ENCODE measurements around the gene HIBCH. TPM values are rescaled to one million over a fixed set of nuclear protein-coding genes. Genes with fewer than 3 reads are reported as not detected.
"Not testable (repeated sequence)": the region's sequence is repeated elsewhere in the genome, so short reads cannot be mapped to it uniquely, and the experiment has no call there.

Gene HIBCH
- total and polyA plus RNA-seq, 2 experiments from 2014 or later, result 25.7 to 42.3 TPM

DNA sequence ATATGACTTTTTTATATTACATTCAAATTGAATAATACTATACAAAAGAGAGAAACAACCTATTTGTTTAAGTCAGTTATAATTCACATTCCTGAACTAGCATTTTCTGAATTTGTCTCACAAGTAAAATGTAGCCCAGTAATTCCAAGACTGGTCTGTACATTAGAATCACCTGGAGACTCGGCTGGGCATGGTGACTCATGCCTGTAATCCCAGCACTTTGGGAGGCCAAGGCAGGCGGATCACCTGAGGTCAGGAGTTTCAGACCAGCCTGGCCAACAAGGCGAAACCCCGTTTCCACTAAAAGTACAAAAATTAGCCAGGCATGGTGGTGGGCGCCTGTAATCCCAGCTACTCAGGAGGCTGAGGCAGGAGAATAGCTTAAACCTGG lies 7.0 kb downstream of the HIBCH start:
- Histone ChIP-seq H3K79me2 (replicated peaks; ENCODE audit: insufficient read depth) (peaks cover 46% of the 10 kb centered on the region), H3K36me3 (ENCODE audit: insufficient read depth) (peaks cover 16% of the 10 kb centered on the region; the same call in 1 of the 2 replicates)
- not testable (repeated sequence) for H3F3A ChIP-seq (replicated peaks; ENCODE audit: low read depth); H3K4me3 ChIP-seq; H3K27ac ChIP-seq (ENCODE audit: low read depth); H3K4me1 Mint-ChIP-seq; H3K27ac Mint-ChIP-seq; H3K9me2 ChIP-seq (ENCODE audit: insufficient read depth); H4K20me1 ChIP-seq (replicated peaks; ENCODE audit: insufficient read depth); ATAC-seq; H3K4me1 ChIP-seq (ENCODE audit: insufficient read depth); H3K9me3 Mint-ChIP-seq; H3K27me3 Mint-ChIP-seq (ENCODE audit: insufficient read depth, low read depth, poor library complexity); H3K27me3 ChIP-seq (ENCODE audit: insufficient read depth); H3K36me3 Mint-ChIP-seq (ENCODE audit: low read depth); H3K4me2 ChIP-seq; DNase-seq (ENCODE audit: low spot score); H2AFZ ChIP-seq; H3K4me3 Mint-ChIP-seq

DNA sequence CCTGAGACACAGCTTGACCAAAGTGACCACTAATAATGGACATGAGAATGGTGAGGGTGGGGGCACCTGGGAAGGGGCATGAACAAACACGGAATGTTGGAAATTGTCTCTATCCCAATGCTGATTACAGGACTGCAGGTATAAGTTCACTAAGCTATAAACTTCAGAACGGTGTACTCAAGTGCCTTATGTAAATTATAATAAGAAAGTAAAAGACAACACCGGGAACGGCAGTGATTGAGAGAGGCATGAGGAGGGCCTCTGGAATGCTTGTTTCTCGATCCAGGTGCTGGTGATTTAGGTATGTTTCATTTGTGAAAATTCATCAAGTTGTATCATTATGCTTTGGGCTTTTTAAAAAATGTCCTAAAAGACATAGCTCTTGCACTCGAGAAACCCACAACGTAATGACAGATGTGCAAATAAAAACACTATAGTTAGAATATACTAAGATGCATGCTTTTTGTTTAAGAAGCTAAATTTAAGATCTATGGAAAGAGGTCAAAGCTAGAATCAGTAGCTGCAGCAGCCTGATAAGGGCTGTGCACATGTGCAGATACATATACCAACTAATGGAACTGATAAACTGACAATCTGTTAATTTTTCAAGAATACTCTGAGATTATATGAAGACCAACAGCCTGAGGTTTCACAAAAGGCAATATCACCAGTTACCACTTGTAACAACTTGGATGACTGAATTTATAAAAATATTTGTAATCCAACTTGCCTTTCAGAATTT lies 7.6 kb downstream of the HIBCH start:
- Mint-ChIP-seq H3K9me3 (no peaks in the 10 kb centered on the region), H3K36me3 (ENCODE audit: low read depth) (peaks cover 7% of the 10 kb centered on the region), H3K4me1 (peaks cover under 1% of the 10 kb centered on the region; the same call in 1 of the 3 replicates), H3K27me3 (ENCODE audit: insufficient read depth, low read depth, poor library complexity) (peaks cover 2% of the 10 kb centered on the region), H3K4me3 (no peak overlapping the region), H3K27ac (no peak overlapping the region)
- H4K20me1 ChIP-seq (replicated peaks; ENCODE audit: insufficient read depth), result peaks cover 2% of the 10 kb centered on the region; the same call in 1 of the 2 replicates
- H3K4me1 ChIP-seq (ENCODE audit: insufficient read depth), result no peaks in the 10 kb centered on the region
- H3K9me2 ChIP-seq (ENCODE audit: insufficient read depth), result no peaks in the 10 kb centered on the region
- peaks cover 16% of the 10 kb centered on the region; the same call in 1 of the 2 replicates for H3K36me3 ChIP-seq (ENCODE audit: insufficient read depth)
- no peak overlapping the region for H2AFZ ChIP-seq
- no peak for DNase-seq (ENCODE audit: low spot score)
- H3K4me2 ChIP-seq, result no peak overlapping the region
- H3F3A ChIP-seq (replicated peaks; ENCODE audit: low read depth), result no peaks in the 10 kb centered on the region
- H3K27me3 ChIP-seq (ENCODE audit: insufficient read depth), result no peaks in the 10 kb centered on the region
- H3K4me3 ChIP-seq, result no peak overlapping the region
- peaks cover 46% of the 10 kb centered on the region for H3K79me2 ChIP-seq (replicated peaks; ENCODE audit: insufficient read depth)
- H3K27ac ChIP-seq (ENCODE audit: low read depth), result no peak overlapping the region
- no peak for ATAC-seq
- TF ChIP-seq, protein P1, sequence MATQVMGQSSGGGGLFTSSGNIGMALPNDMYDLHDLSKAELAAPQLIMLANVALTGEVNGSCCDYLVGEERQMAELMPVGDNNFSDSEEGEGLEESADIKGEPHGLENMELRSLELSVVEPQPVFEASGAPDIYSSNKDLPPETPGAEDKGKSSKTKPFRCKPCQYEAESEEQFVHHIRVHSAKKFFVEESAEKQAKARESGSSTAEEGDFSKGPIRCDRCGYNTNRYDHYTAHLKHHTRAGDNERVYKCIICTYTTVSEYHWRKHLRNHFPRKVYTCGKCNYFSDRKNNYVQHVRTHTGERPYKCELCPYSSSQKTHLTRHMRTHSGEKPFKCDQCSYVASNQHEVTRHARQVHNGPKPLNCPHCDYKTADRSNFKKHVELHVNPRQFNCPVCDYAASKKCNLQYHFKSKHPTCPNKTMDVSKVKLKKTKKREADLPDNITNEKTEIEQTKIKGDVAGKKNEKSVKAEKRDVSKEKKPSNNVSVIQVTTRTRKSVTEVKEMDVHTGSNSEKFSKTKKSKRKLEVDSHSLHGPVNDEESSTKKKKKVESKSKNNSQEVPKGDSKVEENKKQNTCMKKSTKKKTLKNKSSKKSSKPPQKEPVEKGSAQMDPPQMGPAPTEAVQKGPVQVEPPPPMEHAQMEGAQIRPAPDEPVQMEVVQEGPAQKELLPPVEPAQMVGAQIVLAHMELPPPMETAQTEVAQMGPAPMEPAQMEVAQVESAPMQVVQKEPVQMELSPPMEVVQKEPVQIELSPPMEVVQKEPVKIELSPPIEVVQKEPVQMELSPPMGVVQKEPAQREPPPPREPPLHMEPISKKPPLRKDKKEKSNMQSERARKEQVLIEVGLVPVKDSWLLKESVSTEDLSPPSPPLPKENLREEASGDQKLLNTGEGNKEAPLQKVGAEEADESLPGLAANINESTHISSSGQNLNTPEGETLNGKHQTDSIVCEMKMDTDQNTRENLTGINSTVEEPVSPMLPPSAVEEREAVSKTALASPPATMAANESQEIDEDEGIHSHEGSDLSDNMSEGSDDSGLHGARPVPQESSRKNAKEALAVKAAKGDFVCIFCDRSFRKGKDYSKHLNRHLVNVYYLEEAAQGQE (IDR thresholded peaks at IDR 0.05; ENCODE audit: unreplicated experiment), result no peak
- no peak for TF ChIP-seq EZH2 (IDR thresholded peaks at IDR 0.05; ENCODE audit: low read depth, unreplicated experiment)
- no peak for TF ChIP-seq ZNF114 (CRISPR knock-in tag; IDR thresholded peaks at IDR 0.05)
- TF ChIP-seq, protein P2, sequence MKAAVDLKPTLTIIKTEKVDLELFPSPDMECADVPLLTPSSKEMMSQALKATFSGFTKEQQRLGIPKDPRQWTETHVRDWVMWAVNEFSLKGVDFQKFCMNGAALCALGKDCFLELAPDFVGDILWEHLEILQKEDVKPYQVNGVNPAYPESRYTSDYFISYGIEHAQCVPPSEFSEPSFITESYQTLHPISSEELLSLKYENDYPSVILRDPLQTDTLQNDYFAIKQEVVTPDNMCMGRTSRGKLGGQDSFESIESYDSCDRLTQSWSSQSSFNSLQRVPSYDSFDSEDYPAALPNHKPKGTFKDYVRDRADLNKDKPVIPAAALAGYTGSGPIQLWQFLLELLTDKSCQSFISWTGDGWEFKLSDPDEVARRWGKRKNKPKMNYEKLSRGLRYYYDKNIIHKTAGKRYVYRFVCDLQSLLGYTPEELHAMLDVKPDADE (IDR thresholded peaks at IDR 0.05), result no peak
- TF ChIP-seq STAT1 (IDR thresholded peaks at IDR 0.05; ENCODE audit: unreplicated experiment), result no peak
- TF ChIP-seq, protein P3, sequence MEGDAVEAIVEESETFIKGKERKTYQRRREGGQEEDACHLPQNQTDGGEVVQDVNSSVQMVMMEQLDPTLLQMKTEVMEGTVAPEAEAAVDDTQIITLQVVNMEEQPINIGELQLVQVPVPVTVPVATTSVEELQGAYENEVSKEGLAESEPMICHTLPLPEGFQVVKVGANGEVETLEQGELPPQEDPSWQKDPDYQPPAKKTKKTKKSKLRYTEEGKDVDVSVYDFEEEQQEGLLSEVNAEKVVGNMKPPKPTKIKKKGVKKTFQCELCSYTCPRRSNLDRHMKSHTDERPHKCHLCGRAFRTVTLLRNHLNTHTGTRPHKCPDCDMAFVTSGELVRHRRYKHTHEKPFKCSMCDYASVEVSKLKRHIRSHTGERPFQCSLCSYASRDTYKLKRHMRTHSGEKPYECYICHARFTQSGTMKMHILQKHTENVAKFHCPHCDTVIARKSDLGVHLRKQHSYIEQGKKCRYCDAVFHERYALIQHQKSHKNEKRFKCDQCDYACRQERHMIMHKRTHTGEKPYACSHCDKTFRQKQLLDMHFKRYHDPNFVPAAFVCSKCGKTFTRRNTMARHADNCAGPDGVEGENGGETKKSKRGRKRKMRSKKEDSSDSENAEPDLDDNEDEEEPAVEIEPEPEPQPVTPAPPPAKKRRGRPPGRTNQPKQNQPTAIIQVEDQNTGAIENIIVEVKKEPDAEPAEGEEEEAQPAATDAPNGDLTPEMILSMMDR (conservative IDR thresholded peaks at IDR 0.05; ENCODE audit: low read depth in 2 of 2), result no peak
- no peak for TF ChIP-seq JUNB (IDR thresholded peaks at IDR 0.05; ENCODE audit: unreplicated experiment)
- no peak for TF ChIP-seq CREB1 (CRISPR knock-in tag; IDR thresholded peaks at IDR 0.05; ENCODE audit: low read depth)
